ENCODE results near the gene SLC4A8. TPM values are rescaled to one million over a fixed set of nuclear protein-coding genes. Genes with fewer than 3 reads are reported as not detected.

Gene SLC4A8
- total RNA-seq, 1 experiment from 2014 or later: 1.4 TPM

DNA sequence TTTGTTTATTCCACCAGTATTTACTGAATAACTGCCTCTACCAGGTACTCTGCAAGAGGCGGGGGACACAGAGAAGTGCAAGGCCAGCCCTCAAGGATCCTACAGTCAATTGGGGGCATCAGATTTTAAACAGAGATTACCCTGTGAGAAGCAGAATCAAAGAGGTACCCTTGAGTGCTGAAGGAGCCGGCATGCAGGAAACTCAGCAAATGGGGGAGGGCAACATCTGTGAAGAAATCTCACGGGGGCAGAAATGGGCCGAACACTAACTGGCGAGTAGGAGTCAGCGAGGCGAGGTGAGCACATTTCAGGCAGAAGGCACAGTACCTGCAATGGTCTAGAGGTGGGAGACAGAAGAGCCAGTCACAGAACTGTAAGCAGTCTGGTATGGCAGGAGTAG is 42.5 kb upstream of the SLC4A8 start:
- no peak overlapping the region for H3K4me2 ChIP-seq (ENCODE audit: low read length)
- no peaks in the 10 kb centered on the region for H3K9me3 ChIP-seq (ENCODE audit: control insufficient read depth in 1 of 2, insufficient read depth in 1 of 2, low read depth in 1 of 2, low read length in 2 of 2)
- no peaks in the 10 kb centered on the region for H3K9me2 ChIP-seq (ENCODE audit: insufficient read depth)
- ChIA-PET CTCF (no interaction called here), RAD21 (ENCODE audit: low non-redundant PET in 1 of 2, low total read pairs in 2 of 2, uncharacterized antibody in 2 of 2, unreplicated experiment in 2 of 2) (no interaction called here), POLR2A (no interaction called here)
- H3K27me3 ChIP-seq (ENCODE audit: insufficient read depth, low read length): no peaks in the 10 kb centered on the region
- no peaks in the 10 kb centered on the region for H4K20me1 ChIP-seq (ENCODE audit: insufficient read depth)
- TF ChIP-seq, protein P1, sequence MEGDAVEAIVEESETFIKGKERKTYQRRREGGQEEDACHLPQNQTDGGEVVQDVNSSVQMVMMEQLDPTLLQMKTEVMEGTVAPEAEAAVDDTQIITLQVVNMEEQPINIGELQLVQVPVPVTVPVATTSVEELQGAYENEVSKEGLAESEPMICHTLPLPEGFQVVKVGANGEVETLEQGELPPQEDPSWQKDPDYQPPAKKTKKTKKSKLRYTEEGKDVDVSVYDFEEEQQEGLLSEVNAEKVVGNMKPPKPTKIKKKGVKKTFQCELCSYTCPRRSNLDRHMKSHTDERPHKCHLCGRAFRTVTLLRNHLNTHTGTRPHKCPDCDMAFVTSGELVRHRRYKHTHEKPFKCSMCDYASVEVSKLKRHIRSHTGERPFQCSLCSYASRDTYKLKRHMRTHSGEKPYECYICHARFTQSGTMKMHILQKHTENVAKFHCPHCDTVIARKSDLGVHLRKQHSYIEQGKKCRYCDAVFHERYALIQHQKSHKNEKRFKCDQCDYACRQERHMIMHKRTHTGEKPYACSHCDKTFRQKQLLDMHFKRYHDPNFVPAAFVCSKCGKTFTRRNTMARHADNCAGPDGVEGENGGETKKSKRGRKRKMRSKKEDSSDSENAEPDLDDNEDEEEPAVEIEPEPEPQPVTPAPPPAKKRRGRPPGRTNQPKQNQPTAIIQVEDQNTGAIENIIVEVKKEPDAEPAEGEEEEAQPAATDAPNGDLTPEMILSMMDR (IDR thresholded peaks at IDR 0.05 in 2 of 3, conservative IDR thresholded peaks at IDR 0.05 in 1 of 3; ENCODE audit: borderline replicate concordance in 1 of 3, insufficient read depth in 1 of 3, low read depth in 2 of 3, low read length in 2 of 3): no peak
- TF ChIP-seq EGR1 (IDR thresholded peaks at IDR 0.05; ENCODE audit: low read depth) (no peak), EZH2phosphoT487 (IDR thresholded peaks at IDR 0.05; ENCODE audit: borderline replicate concordance) (no peak), YY1 (IDR thresholded peaks at IDR 0.05; ENCODE audit: extremely low read depth, insufficient replicate concordance, low read depth, low read length) (no peak), POLR2AphosphoS5 (IDR thresholded peaks at IDR 0.05; ENCODE audit: low read depth, low read length) (no peak), FOSL1 (IDR thresholded peaks at IDR 0.05; ENCODE audit: low read depth) (no peak), CEBPB (IDR thresholded peaks at IDR 0.05; ENCODE audit: low read depth) (no peak), ZNF274 (IDR thresholded peaks at IDR 0.05; ENCODE audit: low read depth, low read length) (no peak), POLR2A (IDR thresholded peaks at IDR 0.05; ENCODE audit: borderline replicate concordance, extremely low read depth, insufficient read depth, insufficient read length) (no peak), EZH2 (IDR thresholded peaks at IDR 0.05) (no peak), ELF1 (IDR thresholded peaks at IDR 0.05; ENCODE audit: borderline replicate concordance, low read depth) (no peak), TCF7L2 (IDR thresholded peaks at IDR 0.05; ENCODE audit: borderline replicate concordance, extremely low read depth, insufficient read depth, insufficient read length) (no peak), CBX3 (IDR thresholded peaks at IDR 0.05; ENCODE audit: low read depth) (no peak), SRF (IDR thresholded peaks at IDR 0.05; ENCODE audit: low read depth) (no peak), SIN3A (IDR thresholded peaks at IDR 0.05; ENCODE audit: low read depth) (no peak)
- TF ChIP-seq, protein P2, sequence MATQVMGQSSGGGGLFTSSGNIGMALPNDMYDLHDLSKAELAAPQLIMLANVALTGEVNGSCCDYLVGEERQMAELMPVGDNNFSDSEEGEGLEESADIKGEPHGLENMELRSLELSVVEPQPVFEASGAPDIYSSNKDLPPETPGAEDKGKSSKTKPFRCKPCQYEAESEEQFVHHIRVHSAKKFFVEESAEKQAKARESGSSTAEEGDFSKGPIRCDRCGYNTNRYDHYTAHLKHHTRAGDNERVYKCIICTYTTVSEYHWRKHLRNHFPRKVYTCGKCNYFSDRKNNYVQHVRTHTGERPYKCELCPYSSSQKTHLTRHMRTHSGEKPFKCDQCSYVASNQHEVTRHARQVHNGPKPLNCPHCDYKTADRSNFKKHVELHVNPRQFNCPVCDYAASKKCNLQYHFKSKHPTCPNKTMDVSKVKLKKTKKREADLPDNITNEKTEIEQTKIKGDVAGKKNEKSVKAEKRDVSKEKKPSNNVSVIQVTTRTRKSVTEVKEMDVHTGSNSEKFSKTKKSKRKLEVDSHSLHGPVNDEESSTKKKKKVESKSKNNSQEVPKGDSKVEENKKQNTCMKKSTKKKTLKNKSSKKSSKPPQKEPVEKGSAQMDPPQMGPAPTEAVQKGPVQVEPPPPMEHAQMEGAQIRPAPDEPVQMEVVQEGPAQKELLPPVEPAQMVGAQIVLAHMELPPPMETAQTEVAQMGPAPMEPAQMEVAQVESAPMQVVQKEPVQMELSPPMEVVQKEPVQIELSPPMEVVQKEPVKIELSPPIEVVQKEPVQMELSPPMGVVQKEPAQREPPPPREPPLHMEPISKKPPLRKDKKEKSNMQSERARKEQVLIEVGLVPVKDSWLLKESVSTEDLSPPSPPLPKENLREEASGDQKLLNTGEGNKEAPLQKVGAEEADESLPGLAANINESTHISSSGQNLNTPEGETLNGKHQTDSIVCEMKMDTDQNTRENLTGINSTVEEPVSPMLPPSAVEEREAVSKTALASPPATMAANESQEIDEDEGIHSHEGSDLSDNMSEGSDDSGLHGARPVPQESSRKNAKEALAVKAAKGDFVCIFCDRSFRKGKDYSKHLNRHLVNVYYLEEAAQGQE (IDR thresholded peaks at IDR 0.05; ENCODE audit: low read depth): no peak
- TF ChIP-seq, protein P3, sequence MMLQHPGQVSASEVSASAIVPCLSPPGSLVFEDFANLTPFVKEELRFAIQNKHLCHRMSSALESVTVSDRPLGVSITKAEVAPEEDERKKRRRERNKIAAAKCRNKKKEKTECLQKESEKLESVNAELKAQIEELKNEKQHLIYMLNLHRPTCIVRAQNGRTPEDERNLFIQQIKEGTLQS (IDR thresholded peaks at IDR 0.05): no peak
- TF ChIP-seq, protein P4, sequence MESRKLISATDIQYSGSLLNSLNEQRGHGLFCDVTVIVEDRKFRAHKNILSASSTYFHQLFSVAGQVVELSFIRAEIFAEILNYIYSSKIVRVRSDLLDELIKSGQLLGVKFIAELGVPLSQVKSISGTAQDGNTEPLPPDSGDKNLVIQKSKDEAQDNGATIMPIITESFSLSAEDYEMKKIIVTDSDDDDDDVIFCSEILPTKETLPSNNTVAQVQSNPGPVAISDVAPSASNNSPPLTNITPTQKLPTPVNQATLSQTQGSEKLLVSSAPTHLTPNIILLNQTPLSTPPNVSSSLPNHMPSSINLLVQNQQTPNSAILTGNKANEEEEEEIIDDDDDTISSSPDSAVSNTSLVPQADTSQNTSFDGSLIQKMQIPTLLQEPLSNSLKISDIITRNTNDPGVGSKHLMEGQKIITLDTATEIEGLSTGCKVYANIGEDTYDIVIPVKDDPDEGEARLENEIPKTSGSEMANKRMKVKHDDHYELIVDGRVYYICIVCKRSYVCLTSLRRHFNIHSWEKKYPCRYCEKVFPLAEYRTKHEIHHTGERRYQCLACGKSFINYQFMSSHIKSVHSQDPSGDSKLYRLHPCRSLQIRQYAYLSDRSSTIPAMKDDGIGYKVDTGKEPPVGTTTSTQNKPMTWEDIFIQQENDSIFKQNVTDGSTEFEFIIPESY (IDR thresholded peaks at IDR 0.05; ENCODE audit: extremely low read depth, insufficient replicate concordance, low read length): no peak
- H3K9ac ChIP-seq (ENCODE audit: low read length): no peak overlapping the region
- no peaks in the 10 kb centered on the region for H3K79me2 ChIP-seq (ENCODE audit: insufficient read depth, low read length)
- H3K4me3 ChIP-seq (replicated peaks in 1 of 2; ENCODE audit: low read depth in 1 of 2, low read length in 2 of 2): no peak overlapping the region
- H3K4me1 ChIP-seq (ENCODE audit: control insufficient read depth in 1 of 2, insufficient read depth in 2 of 2, low read length in 2 of 2): no peaks in the 10 kb centered on the region
- intact Hi-C loops (cut with micrococcal nuclease): no loop called here
- peaks cover 2 to 7% of the 10 kb centered on the region in 2 experiments; a peak in 2 of 4 replicates for H3K36me3 ChIP-seq (ENCODE audit: control insufficient read depth in 1 of 2, insufficient read depth in 2 of 2, low read length in 2 of 2)
- ATAC-seq (no peak), DNase-seq (ENCODE audit: low read depth, low spot score) (no peak)
- no TSS peak for BruUV-seq (replicated peaks)
- H3K27ac ChIP-seq (ENCODE audit: low read depth, low read length): no peak overlapping the region
- H2AFZ ChIP-seq (ENCODE audit: low read depth, low read length, poor library complexity, severe bottlenecking): no peak overlapping the region

Data from HCT116 (cell line).